ENCODE data around the gene PDE4D.

Gene PDE4D

DNA sequence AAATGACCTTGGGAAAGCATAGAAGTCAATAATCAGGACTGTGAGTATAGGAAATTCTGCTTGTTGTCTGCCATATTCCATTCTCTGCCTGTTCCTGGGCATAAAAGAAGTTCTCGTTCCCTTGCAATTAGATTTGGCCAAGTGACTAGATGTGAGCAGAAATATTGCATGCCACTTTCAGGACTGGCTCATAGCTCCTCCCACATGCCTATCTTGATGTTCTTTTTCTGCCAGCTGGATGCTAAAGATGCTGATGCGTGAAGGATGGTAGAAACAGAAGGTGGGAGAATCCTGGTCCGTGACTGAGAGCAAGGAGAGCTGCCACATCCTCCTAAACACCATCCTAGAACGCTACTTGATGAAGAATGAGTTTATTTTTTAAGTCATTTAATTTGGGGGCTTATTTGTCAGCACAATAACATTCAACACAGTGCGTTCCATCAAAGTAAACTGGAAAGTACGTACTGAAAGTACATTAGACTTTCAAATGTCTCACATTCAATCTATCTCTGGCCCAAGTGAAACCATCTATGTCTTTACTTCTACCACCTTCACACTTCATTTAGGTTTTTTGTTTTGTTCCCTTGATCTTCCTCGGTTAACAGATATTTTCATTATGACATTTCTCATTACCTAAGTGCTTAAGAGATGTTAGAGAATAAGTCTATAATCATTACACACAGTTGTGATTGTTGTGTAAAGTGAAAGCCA lies 662.1 kb downstream of the PDE4D start:
- Histone ChIP-seq H3K9ac (ENCODE audit: low read depth, low read length) (no peak overlapping the region), H3K27me3 (ENCODE audit: insufficient read depth, low read length) (no peaks in the 10 kb centered on the region), H3K4me1 (ENCODE audit: insufficient read depth, low read length) (no peaks in the 10 kb centered on the region), H3K27ac (ENCODE audit: low read length) (no peak overlapping the region), H3K4me3 (ENCODE audit: low read length) (no peak overlapping the region), H3K9me3 (ENCODE audit: insufficient read depth, low read depth, low read length) (no peaks in the 10 kb centered on the region), H3K36me3 (ENCODE audit: insufficient read depth, low read depth, low read length) (no peaks in the 10 kb centered on the region)

DNA sequence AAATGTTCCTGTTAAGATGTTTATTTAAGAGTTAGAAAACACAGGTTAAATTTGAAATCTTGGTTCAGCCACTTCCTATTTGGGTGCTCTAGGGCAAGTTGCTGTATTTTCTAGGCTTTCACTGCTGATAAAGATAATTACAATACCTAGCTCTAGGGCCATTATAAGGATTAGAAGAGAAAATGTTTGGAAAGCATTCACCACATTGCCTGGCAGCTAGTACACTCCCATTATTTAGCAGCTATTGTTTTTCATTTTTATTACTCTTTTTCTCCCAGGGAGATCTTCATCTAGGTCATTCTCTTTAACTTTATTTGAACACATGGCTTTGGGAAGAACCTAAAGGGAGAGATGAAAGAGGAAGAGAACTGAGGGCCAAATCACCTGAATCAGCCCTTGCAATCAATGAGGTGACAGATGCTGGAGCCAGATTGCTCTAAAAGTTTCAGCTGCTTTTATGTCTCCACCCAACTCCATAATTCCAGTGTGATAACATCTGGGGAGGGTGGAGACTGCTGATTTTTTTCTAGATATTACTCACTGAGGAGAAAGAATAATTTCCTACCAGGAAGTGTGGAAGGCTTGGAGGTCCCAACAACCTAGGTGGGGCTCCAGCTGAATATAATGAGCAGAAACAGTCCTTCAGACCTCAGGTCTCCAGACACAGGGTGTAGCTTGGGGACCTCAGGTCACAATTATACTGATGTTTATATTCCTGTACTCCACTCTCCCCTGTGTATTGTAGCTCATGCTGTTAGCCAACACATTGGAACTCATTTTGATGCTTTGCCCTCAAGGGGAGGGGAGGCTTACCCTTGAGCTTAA lies 670.6 kb downstream of the PDE4D start:
- H3K27ac ChIP-seq (ENCODE audit: low read length), result no peak overlapping the region
- no peaks in the 10 kb centered on the region for H3K4me1 ChIP-seq (ENCODE audit: insufficient read depth, low read length)
- H3K9ac ChIP-seq (ENCODE audit: low read depth, low read length), result no peak overlapping the region
- H3K27me3 ChIP-seq (ENCODE audit: insufficient read depth, low read length), result no peaks in the 10 kb centered on the region
- no peaks in the 10 kb centered on the region for H3K36me3 ChIP-seq (ENCODE audit: insufficient read depth, low read depth, low read length)
- no peak overlapping the region for H3K4me3 ChIP-seq (ENCODE audit: low read length)
- H3K9me3 ChIP-seq (ENCODE audit: insufficient read depth, low read depth, low read length), result no peaks in the 10 kb centered on the region

DNA sequence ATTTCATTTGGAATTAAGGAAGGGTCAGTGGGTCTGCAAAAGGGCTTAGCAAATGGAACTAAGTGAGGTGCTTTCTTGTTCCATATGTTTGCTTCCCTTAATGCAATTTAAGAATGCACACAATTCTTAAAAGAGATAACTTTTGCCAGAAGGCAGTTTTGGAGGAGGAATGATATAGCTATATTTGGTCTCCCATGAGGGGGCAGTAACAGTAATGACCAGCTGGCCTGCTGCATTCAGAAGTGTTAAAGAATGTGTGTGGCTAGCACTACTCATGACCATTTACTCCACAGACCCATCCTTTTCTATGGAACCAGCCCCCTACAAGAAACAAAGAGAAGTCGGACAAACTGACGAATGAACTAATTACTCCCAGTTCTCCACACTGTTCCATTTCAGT lies 671.8 kb downstream of the PDE4D start:
- Histone ChIP-seq H3K9me3 (ENCODE audit: insufficient read depth, low read depth, low read length) (no peaks in the 10 kb centered on the region), H3K27me3 (ENCODE audit: insufficient read depth, low read length) (no peaks in the 10 kb centered on the region), H3K27ac (ENCODE audit: low read length) (no peak overlapping the region), H3K9ac (ENCODE audit: low read depth, low read length) (no peak overlapping the region), H3K4me3 (ENCODE audit: low read length) (no peak overlapping the region), H3K36me3 (ENCODE audit: insufficient read depth, low read depth, low read length) (no peaks in the 10 kb centered on the region), H3K4me1 (ENCODE audit: insufficient read depth, low read length) (no peaks in the 10 kb centered on the region)

DNA sequence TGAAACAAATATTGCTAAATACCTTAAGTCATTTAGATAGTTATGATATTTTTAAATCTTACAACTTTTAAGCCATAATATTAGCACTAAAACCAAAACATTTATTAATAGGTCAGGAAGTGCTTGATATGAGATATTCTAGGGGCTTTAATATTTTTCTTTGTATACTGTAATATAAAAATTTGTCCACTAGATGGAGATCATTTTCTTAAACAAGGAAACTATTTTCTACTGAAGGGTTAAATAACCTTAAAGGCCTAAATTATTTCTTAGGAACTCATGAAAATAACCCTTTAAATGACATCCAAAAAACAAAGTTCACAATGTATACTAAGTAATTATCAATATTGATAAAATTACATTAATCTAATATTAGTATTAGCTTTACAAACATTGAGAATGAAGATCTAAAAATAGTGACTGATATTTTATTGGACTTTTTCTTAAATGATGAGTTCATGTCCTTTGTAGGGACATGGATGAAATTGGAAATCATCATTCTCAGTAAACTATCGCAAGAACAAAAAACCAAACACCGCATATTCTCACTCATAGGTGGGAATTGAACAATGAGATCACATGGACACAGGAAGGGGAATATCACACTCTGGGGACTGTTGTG lies 675.0 kb downstream of the PDE4D start:
- Histone ChIP-seq H3K36me3 (ENCODE audit: insufficient read depth, low read depth, low read length) (no peaks in the 10 kb centered on the region), H3K27ac (ENCODE audit: low read length) (no peak overlapping the region), H3K9ac (ENCODE audit: low read depth, low read length) (no peak overlapping the region), H3K27me3 (ENCODE audit: insufficient read depth, low read length) (no peaks in the 10 kb centered on the region), H3K4me1 (ENCODE audit: insufficient read depth, low read length) (no peaks in the 10 kb centered on the region), H3K4me3 (ENCODE audit: low read length) (no peak overlapping the region), H3K9me3 (ENCODE audit: insufficient read depth, low read depth, low read length) (no peaks in the 10 kb centered on the region)

DNA sequence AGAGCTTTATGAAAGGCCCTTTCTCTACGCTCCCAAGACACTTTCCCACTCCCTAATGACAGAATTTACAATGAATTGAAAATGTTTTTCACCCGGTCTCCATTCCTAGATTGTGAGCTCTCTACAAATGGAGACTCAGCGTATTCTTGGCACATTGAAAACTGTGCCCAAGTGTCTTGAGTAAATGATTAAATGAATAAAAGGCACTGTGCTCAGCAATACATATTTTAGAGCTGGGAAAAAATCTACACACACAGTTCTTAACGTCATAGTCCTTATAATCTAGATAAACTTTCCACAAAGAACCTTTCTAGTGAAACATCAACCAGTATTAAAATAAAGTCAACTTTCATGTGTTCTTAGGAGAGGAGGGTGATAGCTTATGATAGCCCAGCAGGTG lies 676.7 kb downstream of the PDE4D start:
- H3K9me3 ChIP-seq (ENCODE audit: insufficient read depth, low read depth, low read length), result no peaks in the 10 kb centered on the region
- H3K36me3 ChIP-seq (ENCODE audit: insufficient read depth, low read depth, low read length), result no peaks in the 10 kb centered on the region
- H3K27me3 ChIP-seq (ENCODE audit: insufficient read depth, low read length), result no peaks in the 10 kb centered on the region
- no peak overlapping the region for H3K27ac ChIP-seq (ENCODE audit: low read length)
- no peak overlapping the region for H3K4me3 ChIP-seq (ENCODE audit: low read length)
- H3K9ac ChIP-seq (ENCODE audit: low read depth, low read length), result no peak overlapping the region
- H3K4me1 ChIP-seq (ENCODE audit: insufficient read depth, low read length), result no peaks in the 10 kb centered on the region

DNA sequence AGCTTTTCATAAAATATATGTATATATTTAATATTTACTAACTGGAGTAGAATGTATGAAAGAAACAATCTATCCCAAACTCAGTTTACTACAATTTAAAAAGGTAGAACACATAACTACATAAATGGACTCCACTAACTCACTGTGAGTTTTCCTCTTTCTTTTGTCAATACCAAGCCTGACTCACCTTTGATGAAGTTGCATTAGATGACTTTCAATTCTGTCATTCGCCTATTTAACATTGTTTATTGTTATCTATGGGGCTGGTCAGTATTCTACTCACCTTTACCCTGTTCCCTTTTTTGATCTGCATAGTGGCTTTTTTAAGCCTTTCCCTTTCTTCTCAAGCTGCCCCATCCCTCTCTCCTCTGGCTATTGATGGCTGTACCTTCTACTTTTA lies 680.9 kb downstream of the PDE4D start:
- Histone ChIP-seq H3K36me3 (ENCODE audit: insufficient read depth, low read depth, low read length) (no peaks in the 10 kb centered on the region), H3K4me1 (ENCODE audit: insufficient read depth, low read length) (no peaks in the 10 kb centered on the region), H3K9me3 (ENCODE audit: insufficient read depth, low read depth, low read length) (no peaks in the 10 kb centered on the region), H3K27ac (ENCODE audit: low read length) (no peak overlapping the region), H3K4me3 (ENCODE audit: low read length) (no peak overlapping the region), H3K9ac (ENCODE audit: low read depth, low read length) (no peak overlapping the region), H3K27me3 (ENCODE audit: insufficient read depth, low read length) (no peaks in the 10 kb centered on the region)

DNA sequence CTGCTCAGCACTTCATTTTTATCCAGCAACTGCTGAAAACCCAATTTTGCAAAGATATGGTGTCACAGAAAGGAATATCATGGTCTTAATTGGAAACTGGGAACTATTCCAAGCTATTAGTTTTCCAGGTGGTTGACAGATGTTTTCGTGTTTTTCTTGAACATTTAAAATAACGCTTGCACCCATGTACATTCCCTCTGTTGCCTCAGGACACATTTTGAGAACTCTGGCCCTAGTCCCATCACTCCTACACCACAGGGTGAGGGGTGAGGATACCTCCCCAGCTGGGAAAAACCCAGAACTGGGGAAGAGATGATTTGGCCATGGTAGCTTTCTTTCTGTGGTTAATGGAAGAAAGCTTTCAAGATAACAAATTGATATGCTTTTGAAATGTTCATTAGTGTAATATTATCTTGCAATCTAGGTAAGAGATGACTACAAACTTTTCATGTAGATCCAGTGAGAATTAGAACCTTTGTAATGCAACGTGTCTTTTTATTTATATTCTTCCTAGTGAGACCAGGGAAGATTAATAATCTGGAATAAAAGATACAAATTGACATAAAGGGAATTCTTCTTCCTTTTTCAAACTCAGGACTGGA lies 683.7 kb downstream of the PDE4D start:
- no peaks in the 10 kb centered on the region for H3K4me1 ChIP-seq (ENCODE audit: insufficient read depth, low read length)
- H3K27me3 ChIP-seq (ENCODE audit: insufficient read depth, low read length), result no peaks in the 10 kb centered on the region
- H3K9me3 ChIP-seq (ENCODE audit: insufficient read depth, low read depth, low read length), result no peaks in the 10 kb centered on the region
- no peak overlapping the region for H3K9ac ChIP-seq (ENCODE audit: low read depth, low read length)
- H3K27ac ChIP-seq (ENCODE audit: low read length), result no peak overlapping the region
- no peaks in the 10 kb centered on the region for H3K36me3 ChIP-seq (ENCODE audit: insufficient read depth, low read depth, low read length)
- H3K4me3 ChIP-seq (ENCODE audit: low read length), result no peak overlapping the region

DNA sequence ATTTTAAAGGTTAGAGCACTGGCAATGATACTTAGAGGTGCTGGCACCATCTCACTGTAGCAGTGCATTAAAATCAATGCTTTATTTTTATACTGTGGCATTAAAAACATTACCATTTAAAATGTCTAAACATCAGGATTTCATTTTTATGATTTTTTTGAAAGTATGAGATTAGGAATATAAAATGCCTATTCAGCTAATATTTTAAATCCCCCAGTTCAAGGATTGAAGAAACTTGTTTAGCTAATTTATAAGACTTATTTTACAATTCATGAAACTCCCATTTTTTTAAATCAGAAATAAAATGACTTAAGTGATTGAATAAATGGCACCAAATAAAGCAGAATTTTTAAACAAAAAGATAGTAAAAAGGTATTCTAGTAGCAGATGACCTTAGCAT lies 685.1 kb downstream of the PDE4D start:
- Histone ChIP-seq H3K27me3 (ENCODE audit: insufficient read depth, low read length) (no peaks in the 10 kb centered on the region), H3K27ac (ENCODE audit: low read length) (no peak overlapping the region), H3K9ac (ENCODE audit: low read depth, low read length) (no peak overlapping the region), H3K36me3 (ENCODE audit: insufficient read depth, low read depth, low read length) (no peaks in the 10 kb centered on the region), H3K4me3 (ENCODE audit: low read length) (no peak overlapping the region), H3K9me3 (ENCODE audit: insufficient read depth, low read depth, low read length) (no peaks in the 10 kb centered on the region), H3K4me1 (ENCODE audit: insufficient read depth, low read length) (no peaks in the 10 kb centered on the region)

DNA sequence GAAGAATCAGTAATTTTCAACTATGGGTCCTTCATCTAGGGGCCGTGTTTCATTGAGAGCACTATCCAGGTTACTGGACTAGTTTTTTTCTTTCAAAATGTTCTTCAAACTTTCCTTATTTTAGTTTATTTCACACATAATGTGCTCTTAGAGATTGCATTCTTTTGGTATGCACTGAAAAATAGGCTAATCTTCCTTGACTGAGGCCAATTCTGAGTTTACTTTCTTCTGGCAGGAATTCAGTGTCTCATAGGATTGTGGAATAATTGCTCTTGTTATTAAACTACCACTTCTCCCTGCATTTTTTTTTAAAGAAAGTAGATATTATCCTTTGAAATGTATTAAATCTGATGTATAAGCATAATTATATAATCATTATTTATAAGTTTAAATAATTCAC lies 686.1 kb downstream of the PDE4D start:
- Histone ChIP-seq H3K27ac (ENCODE audit: low read length) (no peak overlapping the region), H3K9me3 (ENCODE audit: insufficient read depth, low read depth, low read length) (no peaks in the 10 kb centered on the region), H3K36me3 (ENCODE audit: insufficient read depth, low read depth, low read length) (no peaks in the 10 kb centered on the region), H3K9ac (ENCODE audit: low read depth, low read length) (no peak overlapping the region), H3K4me3 (ENCODE audit: low read length) (no peak overlapping the region), H3K27me3 (ENCODE audit: insufficient read depth, low read length) (no peaks in the 10 kb centered on the region), H3K4me1 (ENCODE audit: insufficient read depth, low read length) (no peaks in the 10 kb centered on the region)

DNA sequence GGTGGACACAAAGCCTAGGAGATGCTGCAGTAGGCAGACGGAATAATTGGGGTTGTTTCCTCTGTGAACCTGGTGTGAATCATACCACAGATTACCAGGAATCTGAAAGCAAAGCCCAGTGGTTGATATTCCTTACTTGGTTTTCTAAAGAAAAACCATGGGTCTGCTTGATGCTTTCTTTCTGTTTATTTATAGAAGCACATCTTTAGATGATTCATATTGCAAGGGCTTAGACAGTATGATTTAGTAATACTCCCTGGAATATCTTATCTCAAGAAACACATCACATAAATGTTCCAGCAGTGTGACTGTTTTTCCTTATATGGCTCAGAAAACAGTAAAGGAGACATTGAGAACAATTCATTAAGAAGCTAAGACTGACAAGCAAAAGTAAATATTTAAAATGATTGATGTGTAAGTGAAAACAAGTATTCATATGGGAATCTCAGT lies 687.4 kb downstream of the PDE4D start:
- H3K27ac ChIP-seq (ENCODE audit: low read length), result no peak overlapping the region
- no peaks in the 10 kb centered on the region for H3K9me3 ChIP-seq (ENCODE audit: insufficient read depth, low read depth, low read length)
- no peak overlapping the region for H3K4me3 ChIP-seq (ENCODE audit: low read length)
- H3K9ac ChIP-seq (ENCODE audit: low read depth, low read length), result no peak overlapping the region
- no peaks in the 10 kb centered on the region for H3K4me1 ChIP-seq (ENCODE audit: insufficient read depth, low read length)
- no peaks in the 10 kb centered on the region for H3K36me3 ChIP-seq (ENCODE audit: insufficient read depth, low read depth, low read length)
- no peaks in the 10 kb centered on the region for H3K27me3 ChIP-seq (ENCODE audit: insufficient read depth, low read length)

DNA sequence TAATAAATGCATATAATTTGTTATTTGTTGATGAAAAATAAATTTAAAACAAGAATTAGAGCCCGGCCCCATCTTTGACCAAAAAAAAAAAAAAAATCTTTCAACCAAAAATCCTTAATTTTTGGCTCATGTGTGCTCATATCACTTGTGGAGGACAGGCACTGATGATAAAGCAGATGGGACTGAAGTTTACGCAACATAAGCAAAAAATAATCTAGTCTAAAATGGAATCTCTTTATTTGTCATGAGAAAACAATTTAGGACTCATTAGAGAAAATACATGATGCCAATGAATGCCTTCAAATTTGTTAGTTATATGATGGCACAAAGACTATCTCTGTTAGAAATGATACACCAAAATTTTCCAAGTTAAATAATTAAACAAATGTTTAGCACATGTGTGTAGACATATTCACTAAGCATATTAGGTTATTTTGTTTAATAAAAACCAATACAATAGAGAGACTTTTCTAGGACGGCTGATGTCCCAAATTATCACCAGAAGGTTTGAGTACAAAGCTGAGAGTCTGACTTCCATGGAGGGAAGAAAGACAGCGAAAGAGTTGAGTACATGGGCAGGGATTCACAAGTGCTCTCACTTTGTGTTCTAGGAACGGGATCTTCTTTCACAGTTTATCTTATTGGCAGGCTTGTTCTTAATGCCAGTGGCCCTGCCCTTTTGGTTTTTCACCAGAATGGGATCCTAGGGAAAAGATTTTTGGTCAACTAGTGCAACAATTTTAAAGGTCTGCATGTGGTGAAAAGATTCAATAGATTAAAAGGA lies 689.2 kb downstream of the PDE4D start:
- H3K27ac ChIP-seq (ENCODE audit: low read length), result no peak overlapping the region

More for the DNA sequence above, 689.2 kb downstream of the PDE4D start:
- H3K36me3 ChIP-seq (ENCODE audit: insufficient read depth, low read depth, low read length), result no peaks in the 10 kb centered on the region
- no peaks in the 10 kb centered on the region for H3K27me3 ChIP-seq (ENCODE audit: insufficient read depth, low read length)
- H3K9me3 ChIP-seq (ENCODE audit: insufficient read depth, low read depth, low read length), result no peaks in the 10 kb centered on the region
- H3K9ac ChIP-seq (ENCODE audit: low read depth, low read length), result no peak overlapping the region
- no peaks in the 10 kb centered on the region for H3K4me1 ChIP-seq (ENCODE audit: insufficient read depth, low read length)
- H3K4me3 ChIP-seq (ENCODE audit: low read length), result no peak overlapping the region
